IPS-11a (cell line): Measurements from ENCODE around the gene AEBP2.
A peak's percentile ranks its signal among the peaks of the same experiment; 100 is the strongest.
"Not testable (repeated sequence)": the region's sequence is repeated elsewhere in the genome, so short reads cannot be mapped to it uniquely, and the experiment has no call there.

Experiments used
- H3K4me3 ChIP-seq: one replicate; pipeline ENCODE4 v1.5.1; 2013; ENCODE audit warnings: low read depth, low read length, control low read depth

The AEBP2 gene

DNA sequence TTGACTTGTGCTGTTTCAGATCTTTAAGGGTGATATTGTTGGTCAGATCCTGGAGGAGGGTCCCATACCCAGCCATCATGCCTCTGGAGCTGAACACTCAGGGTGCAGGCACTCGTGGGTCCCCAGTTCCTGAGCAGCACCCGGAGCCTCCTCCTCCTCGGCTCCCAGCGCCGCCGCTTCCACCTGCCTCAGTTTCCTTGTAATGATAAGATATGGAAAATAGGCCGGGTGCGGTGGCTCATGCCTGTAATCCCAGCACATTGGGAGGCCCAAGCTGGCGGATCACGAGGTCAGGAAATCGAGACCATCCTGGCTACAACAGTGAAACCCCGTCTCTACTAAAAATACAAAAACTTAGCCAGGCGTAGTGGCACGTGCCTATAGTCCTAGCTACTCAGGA, 20.2 kb upstream of the AEBP2 start:
- H3K4me3 ChIP-seq: no peak overlapping the region

- H3K4me3 ChIP-seq: no peak overlapping the region
Observed at GRCh38 chr12:19421503-19422282, 17.6 kb upstream of the AEBP2 start.

DNA sequence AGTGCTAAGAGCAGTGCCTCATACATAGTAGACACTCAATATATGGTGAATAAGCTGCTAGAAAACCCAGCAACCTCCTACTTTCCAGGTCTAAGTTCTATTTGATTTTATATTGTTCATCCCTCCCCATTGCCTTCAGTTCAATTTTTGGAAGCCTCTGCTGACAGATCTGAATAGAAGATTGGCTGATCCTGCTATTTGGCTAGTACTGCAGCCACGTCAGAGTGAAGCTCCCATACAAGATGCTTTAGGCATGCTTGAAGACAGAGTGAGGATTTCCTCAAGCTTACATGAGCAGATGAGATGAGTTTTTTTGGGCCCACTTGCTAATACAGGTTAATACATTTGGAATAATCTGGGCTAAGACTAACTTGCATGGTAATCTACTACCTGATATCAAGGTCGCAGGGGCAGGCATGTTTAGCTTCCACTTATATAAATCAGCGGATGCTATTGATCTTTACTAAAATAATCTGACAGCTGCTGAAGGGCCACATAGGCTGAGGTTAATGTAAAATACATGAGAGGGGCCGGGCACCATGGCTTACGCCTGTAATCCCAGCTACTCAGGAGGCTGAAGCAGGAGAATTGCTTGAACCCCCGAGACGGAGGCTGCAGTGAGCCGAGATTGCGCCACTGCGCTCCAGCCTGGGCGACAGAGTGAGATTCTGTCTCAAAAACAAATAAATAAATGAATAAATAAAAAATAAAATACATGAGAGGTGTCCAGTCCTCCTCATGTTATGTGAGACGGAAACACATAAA, 15.9 kb upstream of the AEBP2 start:
- no peak overlapping the region for H3K4me3 ChIP-seq

GRCh38 chr12:19428246-19428645, 11.0 kb upstream of the AEBP2 start:
- no peak overlapping the region for H3K4me3 ChIP-seq

DNA sequence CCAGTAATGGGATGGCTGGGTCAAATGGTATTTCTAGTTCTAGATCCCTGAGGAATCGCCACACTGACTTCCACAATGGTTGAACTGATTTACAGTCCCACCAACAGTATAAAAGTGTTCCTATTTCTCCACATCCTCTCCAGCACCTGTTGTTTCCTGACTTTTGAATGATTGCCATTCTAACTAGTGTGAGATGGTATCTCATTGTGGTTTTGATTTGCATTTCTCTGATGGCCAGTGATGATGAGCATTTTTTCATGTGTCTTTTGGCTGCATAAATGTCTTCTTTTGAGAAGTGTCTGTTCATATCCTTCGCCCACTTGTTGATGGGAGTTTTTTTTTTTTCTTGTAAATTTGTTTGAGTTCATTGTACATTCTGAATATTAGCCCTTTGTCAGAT, 9.8 kb upstream of the AEBP2 start:
- not testable (repeated sequence) for H3K4me3 ChIP-seq

GRCh38 chr12:19430988-19431387, 8.3 kb upstream of the AEBP2 start:
- no peak overlapping the region for H3K4me3 ChIP-seq

DNA sequence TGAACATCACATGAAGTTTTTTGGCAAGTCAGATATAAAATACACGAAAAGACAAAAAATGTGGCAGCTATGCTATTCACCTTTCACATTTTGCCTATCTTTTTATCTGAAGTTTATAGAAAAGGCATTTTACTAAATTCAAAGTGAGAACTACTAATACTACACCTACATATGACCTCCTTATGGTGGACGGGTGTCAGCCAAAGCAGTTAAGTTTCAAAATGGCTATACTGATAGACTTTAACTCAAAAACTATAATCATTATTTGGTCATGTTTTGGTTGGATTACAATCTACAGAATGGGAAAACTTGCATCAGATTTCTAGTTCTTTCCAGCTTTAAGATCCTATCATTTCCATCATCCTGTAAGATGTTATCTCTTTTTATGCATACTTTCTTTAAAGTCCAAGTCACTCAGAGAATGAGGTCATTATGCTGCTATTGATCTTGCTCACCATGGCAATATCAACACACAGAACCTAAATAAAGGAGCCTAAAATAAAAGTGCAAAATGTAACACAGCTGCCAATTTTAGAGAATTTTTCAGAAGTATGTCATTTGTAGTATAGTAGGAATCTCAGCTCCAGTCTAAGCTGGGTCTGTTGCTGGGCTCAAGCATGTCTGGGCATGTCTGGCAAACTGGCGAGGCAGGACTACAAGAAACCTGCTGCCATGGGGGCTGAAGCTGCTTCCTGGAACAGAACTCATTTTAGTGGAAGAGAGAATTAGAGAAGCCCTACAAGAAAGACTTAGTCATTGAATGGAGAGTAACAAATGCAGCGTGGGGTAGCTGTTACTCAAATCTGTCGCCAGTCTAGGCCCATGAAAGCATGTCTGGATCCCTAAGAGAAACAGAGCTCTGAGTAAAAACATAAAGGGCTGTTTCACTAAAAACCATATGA, 7.6 kb upstream of the AEBP2 start:
- H3K4me3 ChIP-seq: no peak overlapping the region

DNA sequence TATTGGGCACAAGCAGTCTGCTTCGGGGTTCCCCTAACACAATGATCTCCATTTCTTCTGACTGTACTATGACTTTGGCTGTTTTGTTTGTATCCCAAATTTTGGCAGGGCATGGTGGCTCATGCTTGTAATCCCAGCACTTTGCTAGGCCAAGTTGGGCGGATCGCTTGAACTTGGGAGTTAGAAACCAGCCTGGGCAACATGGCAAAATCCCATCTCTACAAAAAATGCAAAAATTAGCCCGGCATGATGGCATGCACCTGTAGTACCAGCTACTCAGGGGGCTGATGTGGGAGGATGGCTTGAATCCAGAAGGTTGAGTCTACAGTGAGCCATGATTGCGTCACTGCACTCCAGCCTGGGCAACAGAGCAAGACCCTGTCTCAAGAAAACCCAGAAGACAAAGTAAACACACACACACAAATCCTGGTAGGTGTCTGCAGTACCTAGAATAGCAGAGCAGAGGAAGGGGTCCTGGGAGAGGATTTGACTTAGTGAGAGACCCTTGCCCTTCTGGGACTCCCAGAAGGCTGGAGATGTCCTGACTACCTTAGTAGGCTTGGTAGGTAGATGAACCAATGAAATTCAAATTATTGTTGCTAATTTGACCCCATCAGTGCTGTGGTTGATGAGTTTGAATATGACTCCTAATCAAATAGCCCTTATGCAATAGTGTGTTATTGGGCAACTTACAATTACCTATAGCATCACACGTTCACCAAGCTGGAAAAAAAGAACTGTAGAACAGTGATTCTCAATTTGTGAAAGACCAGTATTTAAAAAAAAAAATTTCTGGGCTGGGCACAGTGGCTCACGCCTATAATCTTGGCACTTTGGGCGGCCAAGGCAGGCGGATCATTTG, 6.8 kb upstream of the AEBP2 start:
- no peak overlapping the region for H3K4me3 ChIP-seq

DNA sequence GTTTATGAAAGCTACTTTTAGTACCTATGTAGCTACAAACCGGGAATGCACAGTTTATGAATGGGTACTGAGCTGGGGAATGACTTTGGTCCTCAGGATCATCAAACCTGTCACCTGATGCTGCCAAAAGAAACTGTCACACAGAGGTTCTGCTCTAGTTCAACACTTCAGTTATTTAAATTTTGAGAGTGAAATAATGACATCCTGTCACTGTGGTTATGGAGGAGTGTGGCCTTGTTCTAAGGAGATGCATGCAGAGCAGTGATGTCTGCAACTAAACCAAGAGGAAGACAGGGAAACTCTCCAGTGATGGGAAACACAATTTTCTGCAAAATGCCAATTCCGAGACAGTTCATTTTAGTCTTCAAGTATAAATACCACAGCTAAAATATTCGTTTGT, 4.8 kb upstream of the AEBP2 start:
- H3K4me3 ChIP-seq: no peak overlapping the region

- H3K4me3 ChIP-seq: no peak overlapping the region
Observed at GRCh38 chr12:19435831-19436497, 3.3 kb upstream of the AEBP2 start.

GRCh38 chr12:19436931-19437330, 2.4 kb upstream of the AEBP2 start:
- no peak overlapping the region for H3K4me3 ChIP-seq

GRCh38 chr12:19437996-19438395, 1.3 kb upstream of the AEBP2 start:
- H3K4me3 ChIP-seq: no peak overlapping the region

DNA sequence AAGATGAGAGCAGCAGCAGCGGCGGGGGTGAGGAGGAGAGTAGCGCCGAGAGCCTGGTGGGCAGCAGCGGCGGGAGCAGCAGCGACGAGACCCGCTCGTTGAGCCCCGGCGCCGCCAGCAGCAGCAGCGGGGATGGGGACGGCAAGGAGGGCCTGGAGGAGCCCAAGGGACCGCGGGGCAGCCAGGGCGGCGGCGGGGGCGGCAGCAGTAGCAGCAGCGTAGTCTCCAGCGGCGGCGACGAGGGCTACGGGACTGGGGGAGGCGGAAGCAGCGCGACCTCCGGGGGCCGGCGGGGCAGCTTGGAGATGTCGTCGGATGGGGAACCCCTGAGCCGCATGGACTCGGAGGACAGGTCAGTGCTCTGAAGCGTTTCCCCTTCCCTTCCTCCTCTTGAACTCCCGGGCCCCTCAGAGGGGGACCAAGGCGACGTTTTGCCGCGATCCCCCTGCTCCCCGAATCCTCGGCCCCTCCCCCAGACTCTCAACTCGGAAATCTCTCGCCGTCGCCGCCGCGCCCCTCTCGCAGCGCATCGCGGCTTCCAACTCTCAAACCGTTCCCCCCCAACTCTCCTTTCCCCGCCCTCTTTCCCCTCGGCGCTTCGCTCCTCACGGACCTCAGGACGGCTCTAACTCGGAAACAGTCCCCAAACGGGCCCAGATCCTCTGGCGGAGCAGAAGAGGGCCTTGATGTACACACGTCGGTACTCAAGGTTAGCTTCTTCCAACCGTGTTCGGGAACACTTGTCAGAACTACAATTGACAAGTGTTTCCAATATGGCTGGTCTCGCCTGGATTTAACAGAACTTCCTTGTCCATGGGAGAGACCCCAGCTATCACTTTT, 947 bp downstream of the AEBP2 start:
- H3K4me3 ChIP-seq: peak overlapping the region; percentile 85

- H3K4me3 ChIP-seq: peak overlapping the region; percentile 85
Observed at GRCh38 chr12:19440916-19441315, 1.6 kb downstream of the AEBP2 start.

DNA sequence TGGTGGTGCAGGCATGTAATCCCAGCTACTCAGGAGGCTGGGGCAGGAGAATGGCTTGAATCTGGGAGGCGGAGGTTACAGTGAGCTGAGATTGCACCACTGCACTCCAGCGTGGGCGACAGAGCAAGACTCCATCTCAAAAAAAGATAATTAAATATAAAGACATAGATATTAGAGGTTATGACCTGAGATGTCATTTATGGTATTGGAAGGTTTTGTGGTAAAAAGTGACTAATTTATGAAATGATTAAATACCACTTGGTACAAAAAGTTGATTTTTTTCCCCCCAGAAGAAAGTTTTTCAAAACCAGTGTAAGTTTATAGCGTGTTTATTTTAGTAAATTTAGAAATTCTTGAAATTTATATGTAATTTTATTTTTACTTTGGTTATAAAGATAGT, 4.3 kb downstream of the AEBP2 start:
- no peak overlapping the region for H3K4me3 ChIP-seq

DNA sequence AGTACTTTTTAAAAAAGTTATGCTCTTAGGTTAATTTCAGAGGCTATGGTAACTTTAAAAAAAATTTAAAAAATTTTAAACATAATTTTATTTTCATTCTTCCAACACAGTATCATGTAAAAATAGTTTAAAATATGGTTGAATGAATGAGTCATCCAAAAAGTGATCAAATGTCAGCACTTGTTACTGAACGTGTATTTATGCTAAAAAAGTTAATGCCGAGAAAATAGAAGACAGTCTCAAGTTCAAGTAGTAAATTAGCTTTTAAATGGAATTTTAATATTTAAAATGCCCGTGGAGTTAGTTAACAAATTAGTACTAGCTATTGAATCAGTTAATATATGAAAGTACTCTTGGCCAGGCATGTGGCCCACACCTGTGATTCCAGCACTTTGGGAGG, 4.8 kb downstream of the AEBP2 start:
- no peak overlapping the region for H3K4me3 ChIP-seq

GRCh38 chr12:19447386-19447785, 8.1 kb downstream of the AEBP2 start:
- H3K4me3 ChIP-seq: no peak overlapping the region

- H3K4me3 ChIP-seq: no peak overlapping the region
Observed at GRCh38 chr12:19449814-19450213, 10.5 kb downstream of the AEBP2 start.

DNA sequence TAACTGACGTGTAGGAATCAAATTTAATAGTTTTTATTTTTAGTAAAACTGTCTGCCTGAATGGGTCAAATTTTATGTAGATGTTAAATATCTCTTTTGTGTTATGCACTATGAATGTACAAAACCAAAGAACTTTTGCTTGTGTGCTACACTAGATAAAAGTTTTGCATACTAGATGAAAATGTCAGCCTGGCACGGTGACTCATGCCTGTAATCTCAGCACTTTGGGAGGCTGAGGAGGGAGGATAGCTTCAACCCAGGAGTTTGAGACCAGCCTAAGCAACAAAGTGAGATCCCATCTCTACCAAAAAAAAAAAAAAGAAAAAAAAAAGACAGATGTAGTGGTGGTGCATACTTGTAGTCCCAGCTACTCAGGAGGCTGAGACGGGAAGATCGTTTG, 11.1 kb downstream of the AEBP2 start:
- H3K4me3 ChIP-seq: no peak overlapping the region
